Right ventricle myocardium inferior (tissue), 1 donor: ENCODE results near the gene FUT6. TPM values are rescaled to one million over a fixed set of nuclear protein-coding genes. Genes with fewer than 3 reads are reported as not detected.
"Not testable (repeated sequence)": the region's sequence is repeated elsewhere in the genome, so short reads cannot be mapped to it uniquely, and the experiment has no call there.

Source experiments
- ATAC-seq: fragments of 200-7000 bp; cut with Tn5 transposase; one replicate; pipeline ENCODE4 v1.9.1; 2020; ENCODE audit warnings: mild to moderate bottlenecking, moderate library complexity
- DNase-seq: peaks from one replicate; pipeline ENCODE4 v3.0.0; 2021; ENCODE audit errors: missing footprints
- intact Hi-C: fragments of 100-400 bp; cut with DNase I; formaldehyde crosslinking; loops from one replicate; pipeline ENCODE4 v1.11.0; 2022
- total RNA-seq: library from RNA; stranded (reverse); fragmentation: NEBNext Ultra II Directional; extraction: Animal tissue kit (Norgen Biotek cat#: 25700); gene quantifications from one replicate; pipeline ENCODE4 v1.2.1, GENCODE V29; 2021
- donor health status: DM: no; HTN: yes; CAD: no; lungs with severe emphysema.

FUT6 gene
- total RNA-seq, 1 donor from 2014 or later = not detected

DNA sequence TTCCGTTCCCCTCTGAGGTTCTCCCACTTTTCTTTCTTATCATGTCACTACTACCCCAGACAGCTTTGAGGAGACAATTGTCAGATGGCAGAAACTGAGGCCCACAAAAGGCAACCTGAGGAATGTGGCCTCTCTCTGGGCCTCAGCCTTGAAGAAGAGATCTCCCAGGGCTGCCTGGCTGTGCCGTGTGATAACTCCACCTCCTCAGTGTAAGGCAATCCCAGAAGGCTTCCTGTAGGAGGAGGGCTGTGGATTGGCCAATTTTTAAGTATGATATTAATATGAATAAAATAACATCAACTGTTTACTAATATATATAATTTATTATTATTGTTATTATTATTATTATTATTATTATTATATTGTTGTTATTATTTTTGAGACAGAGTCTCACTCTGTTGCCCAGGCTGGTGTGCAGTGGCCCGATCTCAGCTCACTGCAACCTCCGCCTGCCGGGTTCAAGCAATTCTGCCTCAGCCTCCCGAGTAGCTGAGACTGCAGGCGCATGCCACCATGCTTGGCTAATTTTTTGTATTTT, 44.1 kb downstream of the FUT6 start:
- DNase-seq (no peak), ATAC-seq (no peak)

GRCh38 chr19:5793188-5793587, 46.3 kb downstream of the FUT6 start:
- ATAC-seq (no peak), DNase-seq (no peak)
- intact Hi-C loops = no loop called here

More for the DNA sequence above, 44.1 kb downstream of the FUT6 start:
- intact Hi-C loops = no loop called here

DNA sequence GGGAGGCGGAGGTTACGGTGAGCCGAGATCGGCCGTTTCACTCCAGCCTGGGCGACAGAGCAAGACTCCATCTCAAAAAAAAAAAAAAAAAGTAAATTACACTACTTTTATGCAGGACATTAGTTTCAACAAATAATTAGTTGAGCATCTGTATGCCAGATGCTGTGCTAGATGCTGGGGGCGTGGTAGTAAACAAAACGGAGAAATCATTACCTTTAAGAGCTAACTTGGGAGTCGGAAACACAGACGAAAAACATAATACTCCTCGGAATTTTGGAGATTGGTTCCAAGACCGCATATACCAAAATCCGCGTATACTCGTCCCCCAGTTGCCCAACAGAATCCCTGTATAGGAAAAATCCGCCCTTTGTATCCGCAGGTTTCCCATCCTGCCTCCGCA, 47.3 kb downstream of the FUT6 start:
- intact Hi-C loops = no loop called here
- ATAC-seq = no peak
- no peak for DNase-seq

DNA sequence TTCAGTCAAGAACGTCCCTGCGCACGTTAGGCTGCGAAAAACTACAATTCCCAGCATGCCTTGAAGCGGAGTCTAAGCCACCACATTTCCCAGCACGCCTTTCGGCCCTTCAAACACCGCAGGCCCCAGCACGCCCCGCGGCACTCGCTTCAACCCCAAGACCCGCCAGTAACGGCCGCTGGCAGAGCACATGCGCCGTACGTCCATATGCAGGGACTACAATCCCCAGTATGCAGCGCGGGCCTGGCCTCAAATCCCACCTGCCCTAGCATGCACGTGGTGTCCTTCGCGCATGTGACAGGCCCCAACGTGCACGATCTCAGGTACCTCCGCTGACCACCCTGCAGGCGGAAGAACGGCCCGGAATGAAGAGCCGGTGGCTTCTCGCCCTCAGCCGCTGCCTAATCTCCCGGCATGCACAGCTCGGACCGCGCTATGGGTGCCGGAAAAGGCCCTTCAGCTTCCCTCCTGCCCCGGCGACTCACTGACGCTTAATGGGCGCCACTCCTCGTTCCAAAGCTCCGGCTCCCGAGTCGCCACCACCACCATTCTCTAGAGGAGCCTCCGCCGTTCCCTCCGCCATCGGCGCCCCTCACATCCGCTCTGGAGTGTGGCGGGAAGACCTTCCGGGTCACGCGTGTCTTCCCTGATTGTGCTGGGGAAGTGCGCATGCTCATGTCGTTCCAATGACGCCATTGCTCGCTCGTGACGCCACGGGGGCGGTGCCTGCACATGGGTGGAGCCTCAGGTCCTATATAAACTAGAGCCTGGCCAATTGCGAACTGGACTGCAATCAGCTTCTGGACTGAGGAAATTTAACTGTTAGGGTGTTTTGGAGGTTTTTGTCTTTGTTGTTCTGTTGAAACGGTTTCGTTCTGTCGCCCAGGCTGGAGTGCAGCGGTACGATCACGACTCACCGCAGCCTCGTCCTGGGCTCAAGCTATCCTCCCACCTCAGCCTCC, 48.7 kb downstream of the FUT6 start, which contains the start of gene DUS3L:
Gene DUS3L, minus strand, starts transcription at position 605 of the 962 bp plus-strand sequence. Its CDS starts 22 bp downstream, at position 583.
- peak; percentile 98 for ATAC-seq
- intact Hi-C loops = loop anchor here (2.0 kb wide), 1 partner anchor 110 kb away; the partner anchor contains the start of genes HSD11B1L and MICOS13
- peak; percentile 98 for DNase-seq

DNA sequence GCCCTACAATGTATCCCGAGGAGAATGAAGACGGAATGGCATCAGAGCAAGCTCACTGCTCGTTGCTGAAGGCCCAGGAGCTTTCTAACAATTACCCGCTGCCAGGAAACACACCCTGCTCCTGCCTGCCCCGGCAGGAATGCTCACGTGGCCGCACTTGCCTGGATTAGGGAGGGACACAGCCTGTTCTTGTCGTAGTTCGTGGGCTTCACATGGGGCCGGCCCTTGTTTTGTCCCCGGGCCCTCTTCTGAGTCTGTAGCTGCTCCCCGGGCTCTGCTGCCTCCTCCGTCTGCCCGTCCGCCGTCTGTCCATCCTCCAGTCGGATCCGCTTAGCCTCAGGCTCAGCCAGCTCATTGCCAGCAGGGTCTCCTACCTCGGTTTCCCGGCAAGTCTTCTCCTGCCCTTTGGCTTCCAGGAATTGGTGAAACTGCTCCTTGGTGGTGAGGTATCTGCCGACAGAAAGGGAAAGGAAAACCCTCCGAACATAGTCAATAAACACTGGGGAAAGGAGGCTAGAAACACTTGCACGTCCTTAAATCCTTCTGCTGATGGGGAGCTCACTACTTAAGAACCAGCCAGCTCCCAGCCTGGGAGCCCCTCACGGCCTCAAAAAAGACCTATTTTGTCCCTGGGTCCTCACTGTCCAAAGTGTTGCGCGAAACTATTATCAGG, 49.5 kb downstream of the FUT6 start:
- DNase-seq (no peak), ATAC-seq (no peak)
- intact Hi-C loops = loop anchor here (2.0 kb wide), 1 partner anchor 109 kb away; the partner anchor contains the start of genes HSD11B1L and MICOS13

- no peak for ATAC-seq
- DNase-seq = no peak
- intact Hi-C loops = no loop called here
These were observed 50.1 kb downstream of the FUT6 start for GRCh38 chr19:5789351-5789761.

DNA sequence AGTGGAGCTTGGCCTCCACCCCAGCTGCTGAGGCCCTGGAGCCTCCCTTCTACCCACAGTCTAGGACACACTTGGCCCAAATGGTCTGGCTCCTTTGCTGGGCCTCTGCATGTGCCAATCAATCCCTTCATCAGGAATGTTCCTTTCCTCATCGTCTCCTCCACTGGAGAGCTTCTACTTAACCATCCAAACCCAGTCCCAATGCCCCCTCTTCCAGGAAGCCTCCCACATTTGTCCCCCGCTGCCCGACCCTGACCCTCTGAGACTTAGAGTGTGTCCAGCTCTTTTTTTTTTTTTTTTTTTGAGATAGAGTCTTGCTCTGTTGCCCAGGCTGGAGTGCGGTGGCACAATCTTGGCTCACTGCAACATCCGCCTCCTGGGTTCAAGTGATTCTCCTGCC, 51.1 kb downstream of the FUT6 start:
- no peak for ATAC-seq
- DNase-seq = no peak
- intact Hi-C loops = no loop called here

DNA sequence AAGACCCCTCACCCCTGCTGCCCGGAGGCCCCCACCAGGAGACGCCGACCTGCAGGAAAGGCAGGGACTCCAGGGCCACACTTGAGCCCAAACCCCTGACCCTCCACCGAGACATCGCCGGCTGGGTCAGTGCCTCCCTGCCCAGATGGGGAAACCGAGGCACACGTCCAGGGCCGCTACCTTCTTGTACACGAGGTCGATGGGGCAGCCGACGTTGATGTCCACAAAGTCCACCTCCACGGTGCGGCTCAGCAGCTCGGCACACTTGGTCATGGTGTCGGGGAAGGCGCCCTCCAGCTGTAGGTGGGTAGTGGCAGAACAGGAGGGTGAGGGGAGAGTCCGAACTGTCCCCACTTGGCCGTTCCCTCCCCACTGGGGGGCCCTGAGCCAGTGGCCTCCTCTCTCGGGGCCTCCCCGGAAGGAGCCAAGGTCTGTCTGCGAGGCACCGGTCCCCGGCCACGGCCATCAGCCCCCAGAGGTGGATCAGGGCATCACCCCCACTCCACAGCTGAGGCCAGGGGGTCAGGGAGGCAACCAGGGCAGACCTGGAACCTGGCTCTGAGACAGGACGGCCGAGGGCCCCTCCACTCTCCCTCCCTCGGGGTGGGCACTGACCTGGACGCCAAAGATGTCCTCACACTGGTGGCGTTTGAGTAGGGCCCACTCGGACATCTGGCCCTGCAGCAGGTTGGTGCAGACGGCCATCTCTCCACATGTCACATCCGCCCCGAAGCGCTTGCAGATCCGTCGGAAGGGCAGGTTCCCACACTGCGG, 51.9 kb downstream of the FUT6 start:
- ATAC-seq (no peak), DNase-seq (no peak)
- intact Hi-C loops = no loop called here

GRCh38 chr19:5786593-5787408, 52.7 kb downstream of the FUT6 start:
- ATAC-seq = no peak
- intact Hi-C loops = no loop called here
- no peak for DNase-seq

DNA sequence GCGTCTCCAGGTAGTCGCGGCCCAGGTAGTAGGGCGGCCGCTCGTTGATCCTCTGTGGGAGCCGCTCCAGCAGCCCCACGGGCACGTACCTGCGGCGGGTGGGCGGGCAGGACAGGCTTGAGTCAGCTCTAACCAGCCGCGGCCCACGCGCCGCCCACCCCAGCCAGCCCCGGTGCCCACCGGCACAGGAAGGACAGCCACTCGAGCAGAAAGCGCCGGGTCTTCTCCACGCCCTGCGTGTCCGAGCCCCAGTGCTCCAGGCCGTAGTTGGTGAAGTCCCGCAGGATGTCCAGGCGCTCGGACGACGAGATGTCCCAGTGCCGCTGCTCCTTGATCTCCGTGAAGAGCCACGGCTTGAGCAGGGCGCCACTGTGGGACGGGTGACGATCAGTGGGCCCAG, 54.1 kb downstream of the FUT6 start:
- intact Hi-C loops = no loop called here
- DNase-seq = no peak
- no peak for ATAC-seq

GRCh38 chr19:5784581-5785147, 54.8 kb downstream of the FUT6 start, which contains the start of gene PRR22:
Gene PRR22, minus strand, starts transcription at chr19:5784746. Its CDS starts 86 bp downstream, at chr19:5784660.
- intact Hi-C loops = no loop called here
- ATAC-seq = no peak
- no peak for DNase-seq

DNA sequence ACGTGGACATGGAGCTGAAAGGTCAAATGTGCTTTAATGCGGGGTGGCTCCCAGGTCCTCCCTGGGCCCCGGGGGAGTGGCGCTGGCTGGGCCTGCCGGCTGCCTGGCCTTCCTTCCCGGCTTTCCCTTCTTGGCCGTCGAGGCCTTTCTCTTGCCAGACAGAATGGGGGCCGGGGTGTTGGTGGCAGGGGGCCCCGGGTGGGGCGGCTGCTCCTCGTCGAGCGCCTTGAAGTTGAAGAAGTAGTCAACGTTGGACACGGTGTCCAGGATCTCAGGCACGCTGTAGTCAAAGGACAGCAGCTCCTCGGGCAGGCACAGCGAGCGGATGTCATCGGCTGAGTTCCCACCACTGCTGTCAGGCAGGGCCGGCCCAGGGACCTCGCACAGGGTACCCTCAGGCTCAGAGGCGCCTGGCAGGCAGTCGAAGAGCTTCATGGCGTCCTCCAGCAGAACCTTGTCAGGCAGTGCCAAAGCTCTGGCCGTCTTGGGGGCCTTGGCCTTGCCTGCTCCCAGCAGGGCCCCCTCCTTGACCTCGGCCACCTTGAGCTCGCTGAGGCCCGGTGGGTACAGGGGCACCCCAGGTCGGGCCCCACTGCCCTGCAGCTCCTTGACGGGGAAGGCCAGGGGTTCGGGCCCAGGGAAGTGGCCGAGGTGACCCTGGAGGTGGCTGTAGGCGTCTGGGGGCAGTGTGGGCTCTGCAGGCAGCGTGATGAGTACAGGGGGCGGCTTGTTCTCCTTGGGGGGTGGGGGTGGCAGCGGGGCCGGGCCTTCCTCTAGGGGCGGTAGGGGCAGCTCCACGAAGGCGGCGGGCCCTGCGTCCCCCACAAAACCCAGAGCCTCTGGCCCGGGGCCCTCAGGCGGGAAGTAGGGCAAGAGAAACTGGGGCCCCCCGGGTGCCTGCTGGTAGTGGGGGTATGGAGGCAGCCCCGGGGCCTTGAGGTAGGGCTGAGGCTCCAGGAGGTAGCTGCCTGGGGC, 56.3 kb downstream of the FUT6 start:
- DNase-seq (no peak), ATAC-seq (no peak)
- intact Hi-C loops = no loop called here

DNA sequence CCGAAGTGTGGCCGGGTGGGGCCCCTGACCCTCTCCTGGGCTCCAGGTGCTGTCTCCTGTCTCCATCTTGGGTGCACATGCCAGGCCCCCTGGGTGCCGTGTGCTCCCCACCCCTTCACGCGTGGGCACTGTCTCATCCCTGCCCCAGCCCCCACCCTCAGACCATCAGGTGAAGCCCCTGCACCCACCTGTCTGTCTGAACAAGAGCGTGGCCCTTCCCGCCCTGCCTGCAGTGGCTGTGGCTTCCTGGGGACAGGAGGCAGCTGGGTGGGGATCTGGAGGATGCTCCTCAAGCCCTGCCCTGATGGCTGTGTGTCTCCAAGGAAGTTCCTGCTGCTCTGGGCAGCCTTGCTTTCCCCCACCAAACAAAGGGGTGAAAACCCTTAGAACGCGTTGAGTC, 57.2 kb downstream of the FUT6 start:
- ATAC-seq (no peak), DNase-seq (no peak)
- intact Hi-C loops = no loop called here

GRCh38 chr19:5780916-5781315, 58.6 kb downstream of the FUT6 start:
- ATAC-seq, DNase-seq, intact Hi-C loops: not testable (repeated sequence)
